ENCODE data around the gene CCR2.

- TF ChIP-seq EZH2 (IDR thresholded peaks at IDR 0.05; ENCODE audit: borderline replicate concordance, low read length) (no peak), CTCF (conservative IDR thresholded peaks at IDR 0.05 in 1 of 2, IDR thresholded peaks at IDR 0.05 in 1 of 2; ENCODE audit: extremely low read depth in 1 of 2, insufficient read depth in 1 of 2, low read depth in 1 of 2, low read length in 2 of 2) (no peak)
These were observed 45.2 kb downstream of the CCR2 start for GRCh38 chr3:46399098-46399497.
